Mucosa of gallbladder (tissue), 1 donor: ENCODE measurements around the gene SMARCD3. TPM values are rescaled to one million over a fixed set of nuclear protein-coding genes. Genes with fewer than 3 reads are reported as not detected.

Source experiments
- DNase-seq: peaks from one replicate; pipeline ENCODE4 v3.0.0-alpha.2; 2020; ENCODE audit warnings: low spot score
- total RNA-seq: library from RNA; stranded (reverse); gene quantifications from one replicate; pipeline ENCODE4 v1.2.1, GENCODE V29; 2021
- donor health status: DM: no; HTN: no; CAD: no.

Gene SMARCD3
- 56.3 TPM for total RNA-seq

- DNase-seq, result peak; percentile 57
These were observed at the start of gene SMARCD3 for GRCh38 chr7:151248346-151249033. Gene SMARCD3 (minus strand): TSS chr7:151248694. CDS start chr7:151248562, 132 bp downstream.

- DNase-seq, result no peak
These were observed 47.9 kb upstream of the SMARCD3 start for GRCh38 chr7:151296202-151296992.

- DNase-seq, result no peak
These were observed 44.4 kb upstream of the SMARCD3 start for GRCh38 chr7:151292850-151293249.

- no peak for DNase-seq
These were observed 42.7 kb upstream of the SMARCD3 start for GRCh38 chr7:151291206-151291605.

- DNase-seq, result no peak
These were observed 41.9 kb upstream of the SMARCD3 start for GRCh38 chr7:151290355-151290760.

GRCh38 chr7:151289891-151290290, 41.4 kb upstream of the SMARCD3 start:
- DNase-seq, result no peak

GRCh38 chr7:151286148-151286547, 37.7 kb upstream of the SMARCD3 start:
- DNase-seq, result no peak

GRCh38 chr7:151283302-151283701, 34.8 kb upstream of the SMARCD3 start:
- DNase-seq, result no peak

- no peak for DNase-seq
These were observed 33.6 kb upstream of the SMARCD3 start for GRCh38 chr7:151282111-151282510.

- DNase-seq, result no peak
These were observed 33.2 kb upstream of the SMARCD3 start for GRCh38 chr7:151281686-151282085.

- DNase-seq, result no peak
These were observed 32.0 kb upstream of the SMARCD3 start for GRCh38 chr7:151280388-151281019.

GRCh38 chr7:151279868-151280267, 31.4 kb upstream of the SMARCD3 start:
- DNase-seq, result no peak

- no peak for DNase-seq
These were observed 30.5 kb upstream of the SMARCD3 start for GRCh38 chr7:151278949-151279348.

GRCh38 chr7:151277631-151278030, 29.1 kb upstream of the SMARCD3 start:
- DNase-seq, result no peak

GRCh38 chr7:151276666-151277590, 28.4 kb upstream of the SMARCD3 start:
- DNase-seq, result peak; percentile 53

GRCh38 chr7:151275813-151276577, 27.5 kb upstream of the SMARCD3 start:
- no peak for DNase-seq

GRCh38 chr7:151274936-151275812, 26.7 kb upstream of the SMARCD3 start:
- no peak for DNase-seq

GRCh38 chr7:151274396-151274795, 25.9 kb upstream of the SMARCD3 start:
- DNase-seq, result no peak

GRCh38 chr7:151273651-151274390, 25.3 kb upstream of the SMARCD3 start:
- DNase-seq, result no peak
